GM12872 (cell line): ENCODE measurements around the gene CRIP2.

Source experiments
- CTCF ChIP-seq: IDR thresholded peaks from 3 replicates; pipeline ENCODE4 v1.5.1; 2011; ENCODE audit warnings: low read depth, mild to moderate bottlenecking, low read length, moderate library complexity; ENCODE audit not compliant: insufficient read depth

Gene CRIP2

GRCh38 chr14:105474483-105475268, at the start of gene CRIP2:
TSS of gene CRIP2 (plus strand) at chr14:105474821. CDS start at chr14:105474863, 42 bp downstream.
- no peak for TF ChIP-seq CTCF

- no peak for TF ChIP-seq CTCF
These were observed 49.8 kb upstream of the CRIP2 start for GRCh38 chr14:105424861-105425260.

- no peak for TF ChIP-seq CTCF
These were observed 48.8 kb upstream of the CRIP2 start for GRCh38 chr14:105425823-105426247.

- TF ChIP-seq CTCF, result no peak
These were observed 48.0 kb upstream of the CRIP2 start for GRCh38 chr14:105426416-105427130.

GRCh38 chr14:105427412-105427811, 47.2 kb upstream of the CRIP2 start:
- no peak for TF ChIP-seq CTCF

GRCh38 chr14:105427936-105428485, 46.6 kb upstream of the CRIP2 start:
- no peak for TF ChIP-seq CTCF

- TF ChIP-seq CTCF, result no peak
These were observed 44.6 kb upstream of the CRIP2 start for GRCh38 chr14:105430042-105430441.
